K562 (cell line): ENCODE measurements around the gene DMAC2L. TPM values are rescaled to one million over a fixed set of nuclear protein-coding genes. Genes with fewer than 3 reads are reported as not detected.

Source experiments
- ATAC-seq: fragments of 200-7000 bp; cut with Tn5 transposase; 3 replicates; pipeline ENCODE4 v1.9.1; 2020; ENCODE audit warnings: moderate library complexity
- BruUV-seq: library from RNA; stranded (reverse); fragments of 400-500 nt; replicated peaks from 2 replicates; lab custom pipeline; 2021; lab: Mats Ljungman, UMichigan
- CTCF ChIA-PET: fragments of 300-600 bp; formaldehyde crosslinking; extraction: SDS; loops from one replicate; lab custom pipeline; 2021; ENCODE audit warnings: low intra/inter-chr PET ratio; lab: Yijun Ruan, JAX
- POLR2A ChIA-PET: fragments of 300-600, 350-650 bp; sonication (Branson Sonifier 250); formaldehyde crosslinking; extraction: SDS; loops from one replicate; lab custom pipeline; 2021; ENCODE audit warnings: antibody characterized with exemption, inconsistent platforms; lab: Yijun Ruan, JAX
- DNase-seq, 4 experiments: peaks; one replicate each; pipeline versions ENCODE4 v3.0.0 to v3.0.0-alpha.2; 2011 to 2018; ENCODE audit warnings: low spot score in 3 of 4, mixed read lengths in 3 of 4; ENCODE audit errors: extremely low read depth in 1 of 4
- FAIRE-seq: peaks from 2 replicates; lab custom pipeline; 2011; peaks lifted over from hg19 to GRCh38; lab: Jason Lieb, UNC
- H2AFZ ChIP-seq: 2 replicates; pipeline ENCODE4 v1.6.0; 2011; ENCODE audit warnings: low read depth, low read length, control low read depth, inconsistent platforms
- H3K27ac ChIP-seq: fragments of 200-600 bp; 3 replicates; pipeline ENCODE4 v1.8.0; 2011; ENCODE audit warnings: low read depth, mild to moderate bottlenecking, control low read depth, inconsistent platforms, low read length, moderate library complexity, mixed read lengths; ENCODE audit errors: extremely low read depth
- H3K27me3 ChIP-seq, 2 experiments: fragments of 300-600 bp in 1 of 2; 2 replicates in 1 of 2; 3 replicates in 1 of 2; pipeline versions ENCODE4 v1.6.0 to v1.8.0; 2011; ENCODE audit warnings: inconsistent platforms in 2 of 2, low read length in 2 of 2, mild to moderate bottlenecking in 1 of 2, mixed read lengths in 1 of 2, moderate library complexity in 1 of 2; ENCODE audit not compliant: control insufficient read depth in 2 of 2, insufficient read depth in 2 of 2
- H3K36me3 ChIP-seq: fragments of 300-600 bp; 3 replicates; pipeline ENCODE4 v1.8.0; 2011; ENCODE audit warnings: mild to moderate bottlenecking, low read length, inconsistent platforms; ENCODE audit not compliant: control insufficient read depth, insufficient read depth
- H3K4me1 ChIP-seq, 2 experiments: fragments of 200-600 bp in 1 of 2; replicated peaks in 1 of 2; 2 replicates in 1 of 2; 3 replicates in 1 of 2; pipeline versions ENCODE4 v1.5.1 to v1.8.0; 2011; ENCODE audit warnings: inconsistent platforms in 2 of 2, low read length in 2 of 2, mild to moderate bottlenecking in 1 of 2, mixed read lengths in 1 of 2, moderate library complexity in 1 of 2; ENCODE audit not compliant: control insufficient read depth in 2 of 2, insufficient read depth in 2 of 2
- H3K4me2 ChIP-seq: 2 replicates; pipeline ENCODE4 v1.6.1; 2011; ENCODE audit warnings: low read length, control low read depth, inconsistent platforms, mixed read lengths; ENCODE audit not compliant: insufficient read depth
- H3K4me3 ChIP-seq: fragments of 200-600 bp; sonication (generic), shearing (Covaris generic); 2 replicates; pipeline ENCODE4 v1.5.1; 2016; ENCODE audit warnings: control low read depth, inconsistent platforms
- H3K79me2 ChIP-seq: fragments of 200-600 bp; 3 replicates; pipeline ENCODE4 v1.8.0; 2011; ENCODE audit warnings: low read length, inconsistent platforms; ENCODE audit not compliant: control insufficient read depth, insufficient read depth
- H3K9ac ChIP-seq, 2 experiments: 2 replicates each; pipeline versions ENCODE4 v1.6.0 to v1.6.1; 2011; ENCODE audit warnings: low read depth in 2 of 2, low read length in 2 of 2, control low read depth in 1 of 2, inconsistent platforms in 1 of 2, mild to moderate bottlenecking in 1 of 2, mixed read lengths in 1 of 2; ENCODE audit not compliant: insufficient read depth in 1 of 2
- H3K9me1 ChIP-seq: one replicate; pipeline ENCODE4 v1.6.0; 2011; ENCODE audit warnings: inconsistent platforms, mild to moderate bottlenecking, low read length, moderate library complexity; ENCODE audit not compliant: control insufficient read depth, insufficient read depth
- H3K9me3 ChIP-seq: replicated peaks from 2 replicates; pipeline ENCODE4 v1.5.1; 2011; ENCODE audit warnings: low read depth, low read length, inconsistent platforms; ENCODE audit not compliant: control insufficient read depth, insufficient read depth
- H4K20me1 ChIP-seq: replicated peaks from 2 replicates; pipeline ENCODE4 v1.6.1; 2011; ENCODE audit warnings: low read length, inconsistent platforms, mixed read lengths; ENCODE audit not compliant: control insufficient read depth, insufficient read depth
- DMBX1 ChIP-seq: fragments of 250-450 bp; sonication (Bioruptor Pico); IDR thresholded peaks from 2 replicates; pipeline ENCODE4 v1.8.0; 2022; ENCODE audit warnings: inconsistent platforms, mild to moderate bottlenecking, moderate library complexity, borderline replicate concordance
- GTF3C2 ChIP-seq: IDR thresholded peaks from 3 replicates; pipeline ENCODE4 v1.6.1; 2011; ENCODE audit warnings: borderline replicate concordance, mild to moderate bottlenecking, moderate library complexity; ENCODE audit not compliant: insufficient read length; ENCODE audit errors: extremely low read depth
- JUNB ChIP-seq: fragments of 450-650 bp; formaldehyde crosslinking; conservative IDR thresholded peaks from 2 replicates; pipeline ENCODE4 v1.4.0; 2020; ENCODE audit warnings: mild to moderate bottlenecking
- MEIS2 ChIP-seq: fragments of 450-650 bp; IDR thresholded peaks from 2 replicates; pipeline ENCODE4 v1.6.1; 2014; ENCODE audit warnings: mild to moderate bottlenecking; ENCODE audit not compliant: partially characterized antibody
- RFX1 ChIP-seq: fragments of 450-650 bp; IDR thresholded peaks from 2 replicates; pipeline ENCODE4 v1.6.1; 2016; ENCODE audit warnings: mild to moderate bottlenecking, moderate library complexity
- SETDB1 ChIP-seq: IDR thresholded peaks from one replicate; pipeline ENCODE4 v1.6.1; 2012; ENCODE audit warnings: low read length, control low read depth, inconsistent platforms
- SRSF9 ChIP-seq: fragments of 200-400 bp; formaldehyde crosslinking; IDR thresholded peaks from 2 replicates; pipeline ENCODE4 v1.6.1; 2017; ENCODE audit warnings: low read depth, low read length, borderline replicate concordance
- TOE1 ChIP-seq, 2 experiments: fragments of 450-650 bp in 1 of 2; sonication (generic) in 1 of 2; formaldehyde crosslinking in 1 of 2; IDR thresholded peaks; 2 replicates each; pipeline versions ENCODE4 v1.7.1 to v1.8.0; 2016 to 2022; ENCODE audit warnings: borderline replicate concordance in 2 of 2, mild to moderate bottlenecking in 2 of 2, antibody characterized with exemption in 1 of 2, inconsistent platforms in 1 of 2, low read depth in 1 of 2, missing genetic modification reagents in 1 of 2, moderate library complexity in 1 of 2
- ZBTB34 ChIP-seq: fragments of 250-450 bp; sonication (Bioruptor Pico); IDR thresholded peaks from 2 replicates; pipeline ENCODE4 v1.8.0; 2021; ENCODE audit warnings: mild to moderate bottlenecking, moderate library complexity
- ZKSCAN1 ChIP-seq: fragments of 150-350 bp; IDR thresholded peaks from 2 replicates; pipeline ENCODE4 v1.6.1; 2016; ENCODE audit warnings: low read depth, low read length
- ZNF224 ChIP-seq: sonication (generic); formaldehyde crosslinking; IDR thresholded peaks from 2 replicates; pipeline ENCODE4 v1.8.0; 2022; ENCODE audit warnings: mild to moderate bottlenecking, missing genetic modification reagents
- WGBS: fragments of 100-300 bp; shearing (Covaris generic); methylation state at CpG from one replicate; pipeline ENCODE4 v1.1.6; 2016; ENCODE audit warnings: low coverage, mixed read lengths; ENCODE audit not compliant: insufficient coverage; ENCODE audit errors: missing lambda C conversion rate; 5-methylcytosine and 5-hydroxymethylcytosine counted together
- in situ Hi-C: fragments of 300-500 bp; cut with MboI; formaldehyde crosslinking; loops from 4 replicates; pipeline ENCODE4 v1.15.0; 2018; ENCODE audit warnings: inconsistent platforms, mixed read lengths
- intact Hi-C: fragments of 100-400 bp; cut with micrococcal nuclease; formaldehyde crosslinking; loops from 2 replicates; pipeline ENCODE4 v1.14.2; 2022
- polyA plus RNA-seq, 8 experiments: library from polyadenylated mRNA; depleted of rRNA in 4 of 8; stranded (reverse) in 5 of 8; unstranded in 3 of 8; fragments of >200 nt; fragmentation: Nextera tagmentation in 2 of 8; fragmentation: Illumina TruSeq in 1 of 8; extraction: Ambion mirVana in 2 of 8; extraction: Trizol in 1 of 8; gene quantifications; 2 replicates each; pipeline versions ENCODE4 v1.2.1 to v1.2.3, GENCODE V29; 2011 to 2014; ENCODE audit warnings: inconsistent platforms in 1 of 8, missing spikeins in 1 of 8
- total RNA-seq, 7 experiments: library from RNA; depleted of rRNA in 6 of 7; stranded (reverse); fragments of >200 nt in 6 of 7; fragmentation: Illumina TruSeq in 2 of 7; extraction: Trizol in 2 of 7; gene quantifications; 2 replicates each; pipeline versions ENCODE4 v1.2.1 to v1.2.3, GENCODE V29; 2011 to 2021; ENCODE audit warnings: low replicate concordance in 1 of 7
- TF ChIP-seq, protein P1 (sequence below): sonication (generic); formaldehyde crosslinking; IDR thresholded peaks from 2 replicates; pipeline ENCODE4 v1.8.0; 2023; ENCODE audit warnings: mild to moderate bottlenecking, missing genetic modification reagents

The DMAC2L gene
- total and polyA plus RNA-seq, 9 of the 15 experiments (the other 6 are each of a cell fraction or from before 2014, with no cell fraction given) = 4.0 to 37.2 (median 9.3) TPM

DNA sequence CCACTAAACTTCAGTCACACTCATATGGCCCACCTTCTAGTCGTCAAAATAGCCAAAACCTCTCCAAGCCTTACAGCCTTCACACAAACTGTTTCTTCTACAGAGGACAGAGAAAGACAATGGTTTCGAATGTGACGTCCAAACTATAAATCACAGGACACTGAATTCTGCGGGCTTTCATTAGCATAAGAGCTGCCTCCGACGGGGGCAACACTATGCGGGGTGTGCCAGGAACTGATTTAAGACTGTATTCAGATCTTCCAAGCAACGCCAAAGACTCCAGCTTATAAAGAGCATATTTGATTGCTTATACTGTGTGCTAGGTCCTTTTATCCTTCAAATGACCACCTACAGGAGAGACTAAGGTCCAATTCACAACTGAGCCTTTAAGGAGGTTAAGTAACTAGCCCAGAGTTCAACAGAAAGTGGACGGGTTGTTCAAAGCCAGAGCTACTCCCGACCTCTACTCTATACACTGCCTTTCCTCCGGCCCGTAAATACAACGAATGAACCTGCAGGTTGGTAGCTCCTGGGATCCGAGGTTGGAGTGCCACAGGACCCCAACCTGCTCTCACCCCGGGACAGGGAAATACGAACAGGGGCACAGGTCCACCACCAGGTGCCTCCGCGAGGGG lies 670 bp upstream of the DMAC2L start:
- H3K27ac ChIP-seq = peak overlapping the region; percentile 92
- POLR2A ChIA-PET = interaction anchor here (0.9 to 1.1 kb wide), 2 partner anchors 9 to 10 kb away, joined by 3 to 9 read pairs; no protein-coding TSS in a partner anchor
- TSS peak; percentile 83 for BruUV-seq
- CTCF ChIA-PET = interaction anchor here (0.5 kb wide), 1 partner anchor 142 kb away, joined by 3 read pairs; no protein-coding TSS in a partner anchor
- peak overlapping the region; percentile 86 for H2AFZ ChIP-seq
- H3K27me3 ChIP-seq = no peaks in the 10 kb centered on the region
- H3K9me3 ChIP-seq = peaks cover 6% of the 10 kb centered on the region; the same call in 1 of the 2 replicates
- H3K4me1 ChIP-seq = peaks cover 10 to 14% of the 10 kb centered on the region in 2 experiments; a peak in 4 of 5 replicates
- H3K36me3 ChIP-seq = peaks cover 3% of the 10 kb centered on the region; the same call in 1 of the 3 replicates
- FAIRE-seq (peak; percentile 6), ATAC-seq (peak; percentile 6), DNase-seq (peak in 1 of 4 experiments; percentile 29)
- intact Hi-C loops = no loop called here
- H3K9me1 ChIP-seq = no peaks in the 10 kb centered on the region
- H3K79me2 ChIP-seq = peaks cover 55% of the 10 kb centered on the region
- H3K9ac ChIP-seq = peak overlapping the region; percentile 75 to 94
- H3K4me2 ChIP-seq = peak overlapping the region; percentile 81
- peak overlapping the region; percentile 73 for H3K4me3 ChIP-seq
- in situ Hi-C loops = no loop called here
- no peaks in the 10 kb centered on the region for H4K20me1 ChIP-seq
- 2% methylated on average over 17 of the region's 18 CpGs for WGBS
- TF ChIP-seq JUNB = no peak
- TF ChIP-seq TOE1 (IDR thresholded peaks at IDR 0.05; ENCODE audit: borderline replicate concordance) = no peak
- TF ChIP-seq TOE1 (CRISPR knock-in tag; IDR thresholded peaks at IDR 0.05; ENCODE audit: borderline replicate concordance, low read depth) = no peak
- TF ChIP-seq GTF3C2 = no peak
- no peak for TF ChIP-seq RFX1
- no peak for TF ChIP-seq SRSF9
- TF ChIP-seq MEIS2 = peak; percentile 49
- TF ChIP-seq DMBX1 (CRISPR knock-in tag) = no peak
- TF ChIP-seq SETDB1 = no peak
- TF ChIP-seq ZBTB34 (CRISPR knock-in tag) = no peak
- TF ChIP-seq, protein P1, sequence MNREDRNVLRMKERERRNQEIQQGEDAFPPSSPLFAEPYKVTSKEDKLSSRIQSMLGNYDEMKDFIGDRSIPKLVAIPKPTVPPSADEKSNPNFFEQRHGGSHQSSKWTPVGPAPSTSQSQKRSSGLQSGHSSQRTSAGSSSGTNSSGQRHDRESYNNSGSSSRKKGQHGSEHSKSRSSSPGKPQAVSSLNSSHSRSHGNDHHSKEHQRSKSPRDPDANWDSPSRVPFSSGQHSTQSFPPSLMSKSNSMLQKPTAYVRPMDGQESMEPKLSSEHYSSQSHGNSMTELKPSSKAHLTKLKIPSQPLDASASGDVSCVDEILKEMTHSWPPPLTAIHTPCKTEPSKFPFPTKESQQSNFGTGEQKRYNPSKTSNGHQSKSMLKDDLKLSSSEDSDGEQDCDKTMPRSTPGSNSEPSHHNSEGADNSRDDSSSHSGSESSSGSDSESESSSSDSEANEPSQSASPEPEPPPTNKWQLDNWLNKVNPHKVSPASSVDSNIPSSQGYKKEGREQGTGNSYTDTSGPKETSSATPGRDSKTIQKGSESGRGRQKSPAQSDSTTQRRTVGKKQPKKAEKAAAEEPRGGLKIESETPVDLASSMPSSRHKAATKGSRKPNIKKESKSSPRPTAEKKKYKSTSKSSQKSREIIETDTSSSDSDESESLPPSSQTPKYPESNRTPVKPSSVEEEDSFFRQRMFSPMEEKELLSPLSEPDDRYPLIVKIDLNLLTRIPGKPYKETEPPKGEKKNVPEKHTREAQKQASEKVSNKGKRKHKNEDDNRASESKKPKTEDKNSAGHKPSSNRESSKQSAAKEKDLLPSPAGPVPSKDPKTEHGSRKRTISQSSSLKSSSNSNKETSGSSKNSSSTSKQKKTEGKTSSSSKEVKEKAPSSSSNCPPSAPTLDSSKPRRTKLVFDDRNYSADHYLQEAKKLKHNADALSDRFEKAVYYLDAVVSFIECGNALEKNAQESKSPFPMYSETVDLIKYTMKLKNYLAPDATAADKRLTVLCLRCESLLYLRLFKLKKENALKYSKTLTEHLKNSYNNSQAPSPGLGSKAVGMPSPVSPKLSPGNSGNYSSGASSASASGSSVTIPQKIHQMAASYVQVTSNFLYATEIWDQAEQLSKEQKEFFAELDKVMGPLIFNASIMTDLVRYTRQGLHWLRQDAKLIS (CRISPR knock-in tag) = no peak
- TF ChIP-seq ZKSCAN1 = no peak
- no peak for TF ChIP-seq ZNF224 (CRISPR knock-in tag)
